Omental fat pad (tissue), 4 donors: ENCODE measurements around the gene ZNF878. TPM values are rescaled to one million over a fixed set of nuclear protein-coding genes. Genes with fewer than 3 reads are reported as not detected.

Source experiments
- ATAC-seq: fragments of 150-250 bp; one replicate; pipeline ENCODE4 v1.9.1; 2016; ENCODE audit warnings: mild to moderate bottlenecking, moderate library complexity; ENCODE audit not compliant: low FRiP score
- DNase-seq: peaks from one replicate; pipeline ENCODE4 v3.0.0-alpha.2; 2019; ENCODE audit warnings: low spot score
- CTCF ChIP-seq, 3 donors: fragments of 450-650 bp; IDR thresholded peaks; one replicate each; pipeline ENCODE4 v1.5.1; 2016 to 2017; ENCODE audit warnings: antibody characterized with exemption in 3 of 3, mild to moderate bottlenecking in 3 of 3, moderate library complexity in 2 of 3
- total RNA-seq, 4 donors: library from RNA; depleted of rRNA; stranded (reverse); fragments of >200 nt; gene quantifications; one replicate each; pipeline ENCODE4 v1.1.0, GENCODE V29; 2016

ZNF878 gene
- 1 to 10 TPM in 2 of 4 donors, under 1 TPM in 1, not detected in 1; 0.19 to 2.4 (median 1.9) TPM for total RNA-seq

DNA sequence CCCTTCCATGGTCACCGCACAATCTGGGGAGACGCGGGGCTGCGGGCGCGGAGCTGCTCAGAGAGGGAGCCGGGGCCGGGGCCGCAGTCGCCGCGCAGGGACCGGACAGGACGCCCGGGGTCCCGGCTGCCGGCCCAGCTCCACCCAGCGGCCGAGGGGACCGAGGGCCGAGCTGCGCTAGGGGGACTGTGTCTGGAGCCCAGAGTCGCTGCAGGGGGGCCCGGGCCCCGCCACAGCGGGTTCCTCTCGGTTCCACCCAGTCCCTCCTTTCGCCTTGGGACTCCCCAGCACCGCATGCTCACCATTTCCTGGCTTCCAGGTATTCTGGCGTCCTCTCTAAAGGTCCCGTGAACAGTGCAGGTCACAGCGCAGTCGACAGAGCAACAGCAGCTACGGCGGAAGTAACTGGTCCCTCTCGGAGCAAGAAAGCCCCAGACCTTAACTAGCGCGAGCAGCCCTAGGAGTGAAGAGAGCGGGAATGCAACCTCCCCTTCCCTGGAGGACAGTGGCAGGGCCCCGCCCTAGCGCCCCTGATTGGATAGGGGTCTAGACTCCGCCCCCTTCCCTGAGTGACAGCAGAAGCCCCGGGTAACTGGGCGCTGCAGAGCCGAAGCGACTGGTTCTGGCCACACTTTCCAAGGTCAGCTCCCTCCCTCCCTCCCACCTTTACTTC is at the start of gene ZNF878:
Gene ZNF878, minus strand, starts transcription at position 465 of the 673 bp plus-strand sequence. Its CDS starts 160 bp downstream, at position 305.
- DNase-seq (peak; percentile 80), ATAC-seq (peak; percentile 98)
- TF ChIP-seq CTCF (IDR thresholded peaks at IDR 0.05), result no peak

GRCh38 chr19:12098040-12098439 is 45.3 kb upstream of the ZNF878 start:
- TF ChIP-seq CTCF (IDR thresholded peaks at IDR 0.05), result no peak
- ATAC-seq, result no peak
- DNase-seq, result no peak

DNA sequence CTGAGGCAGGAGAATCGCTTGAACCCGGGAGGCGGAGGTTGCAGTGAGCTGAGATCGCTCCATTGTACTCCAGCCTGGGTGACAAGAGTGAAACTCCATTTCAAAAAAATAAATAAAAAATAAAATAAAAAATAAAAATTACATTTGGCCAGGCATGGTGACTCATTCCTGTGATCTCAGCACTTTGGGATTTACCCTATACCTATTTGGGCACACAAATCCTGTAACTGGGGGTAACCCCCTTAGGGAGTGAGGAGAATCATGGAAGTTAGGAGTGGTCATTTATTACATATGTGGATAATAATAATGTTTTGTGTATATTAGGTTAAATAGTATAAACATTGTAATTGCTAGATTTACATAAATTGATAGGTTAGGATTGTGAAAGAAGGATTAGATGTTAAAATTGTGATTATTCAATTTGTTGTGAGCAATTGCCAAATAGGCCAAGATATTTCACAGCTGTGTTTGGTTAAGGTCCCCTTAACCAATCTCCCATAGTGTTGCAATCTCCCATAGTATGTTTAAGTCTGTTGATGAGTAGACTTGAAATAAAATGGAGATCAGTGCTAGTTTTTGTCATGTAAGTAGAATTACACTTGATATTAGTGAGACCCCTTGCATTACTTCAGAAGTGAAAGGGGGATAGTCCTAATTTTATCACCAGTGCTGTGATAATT is 42.5 kb upstream of the ZNF878 start:
- DNase-seq, result no peak
- no peak for TF ChIP-seq CTCF (IDR thresholded peaks at IDR 0.05)
- no peak for ATAC-seq

- TF ChIP-seq CTCF (IDR thresholded peaks at IDR 0.05), result no peak
- ATAC-seq (no peak), DNase-seq (no peak)
Observed at GRCh38 chr19:12093777-12094176, 41.0 kb upstream of the ZNF878 start.

DNA sequence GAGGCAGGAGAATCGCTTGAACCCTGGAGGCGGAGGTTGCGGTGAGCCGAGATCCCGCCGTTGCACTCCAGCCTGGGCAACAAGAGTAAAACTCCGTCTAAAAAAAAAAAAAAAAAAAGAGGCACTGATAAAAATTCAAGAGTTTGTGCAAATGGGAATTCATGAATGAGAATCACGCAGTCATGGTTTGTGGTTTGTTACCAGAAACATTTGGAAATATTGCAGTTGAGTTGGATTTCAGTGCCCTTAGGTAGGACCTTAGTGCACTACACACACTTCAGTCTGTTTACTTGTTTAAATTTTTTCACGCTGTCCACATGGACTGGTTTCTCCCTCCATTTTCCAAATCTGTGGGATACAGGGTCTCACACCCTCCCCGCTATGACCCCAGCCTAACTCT is 40.2 kb upstream of the ZNF878 start:
- no peak for TF ChIP-seq CTCF (IDR thresholded peaks at IDR 0.05)
- ATAC-seq (no peak), DNase-seq (no peak)

DNA sequence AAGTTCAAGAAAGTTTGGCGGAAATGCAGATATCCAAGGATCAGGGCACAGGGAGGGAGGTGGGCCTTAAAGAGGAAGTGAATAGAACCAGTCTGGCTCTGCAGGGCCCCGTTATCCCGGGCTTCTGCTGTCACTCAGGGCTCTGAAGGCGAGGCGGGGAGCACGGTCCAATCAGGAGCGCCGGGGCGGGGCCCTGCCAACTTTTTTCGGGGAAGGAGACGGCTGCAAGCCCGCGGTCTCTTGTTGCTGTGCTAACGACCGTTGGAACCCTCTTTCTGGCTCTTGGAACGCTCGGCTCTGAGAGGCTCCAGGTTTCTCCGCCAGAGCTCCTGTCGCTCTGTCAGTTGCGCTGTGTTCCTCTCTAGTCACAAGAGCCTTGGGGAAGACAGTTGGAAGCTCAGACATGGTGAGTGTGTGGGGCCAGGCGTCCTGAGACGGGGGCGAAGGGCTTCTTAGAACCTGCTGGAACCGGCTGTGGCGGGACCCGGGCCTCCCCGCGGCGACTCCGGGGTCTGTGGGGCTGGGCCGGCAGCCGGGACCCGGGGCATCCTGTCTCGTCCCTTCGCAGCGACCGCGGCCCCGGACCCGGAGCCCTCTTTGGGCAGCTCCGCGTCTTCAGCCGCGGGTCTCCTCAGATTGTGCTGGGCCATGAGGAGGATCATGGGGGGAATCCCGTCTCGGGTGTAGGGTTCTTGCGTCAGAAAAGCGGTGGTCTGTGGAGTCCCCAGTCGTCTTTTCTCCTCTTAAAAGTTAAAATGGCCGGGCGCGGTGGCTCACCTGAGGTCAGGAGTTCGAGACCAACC is 39.5 kb upstream of the ZNF878 start:
- ATAC-seq (peak; percentile 95), DNase-seq (peak; percentile 59)
- no peak for TF ChIP-seq CTCF (IDR thresholded peaks at IDR 0.05)
